Endothelial cell of umbilical vein (primary cell): Measurements from ENCODE around the gene CDS2. TPM values are rescaled to one million over a fixed set of nuclear protein-coding genes. Genes with fewer than 3 reads are reported as not detected.

ENCODE experiments used
- BruUV-seq: library from RNA; stranded (reverse); fragments of 400-500 nt; replicated peaks from 2 replicates; lab custom pipeline; 2021; lab: Mats Ljungman, UMichigan
- CTCF ChIA-PET: fragments of 300-600, 350-600 bp; sonication (Branson Sonifier 250); formaldehyde crosslinking; loops from one replicate; lab custom pipeline; 2021; ENCODE audit warnings: antibody characterized with exemption, inconsistent platforms; lab: Charles Lee
- POLR2A ChIA-PET: fragments of 300-600, 350-600 bp; sonication (Branson Sonifier 250); formaldehyde crosslinking; loops from one replicate; lab custom pipeline; 2021; ENCODE audit warnings: antibody characterized with exemption, inconsistent platforms; lab: Charles Lee
- DNase-seq: peaks from one replicate; pipeline ENCODE4 v3.0.0-alpha.2; 2011; ENCODE audit warnings: low read depth, low spot score
- FAIRE-seq: peaks from 2 replicates; lab custom pipeline; 2011; peaks lifted over from hg19 to GRCh38; lab: Jason Lieb, UNC
- H2AFZ ChIP-seq: 2 replicates; pipeline ENCODE4 v1.6.0; 2012; ENCODE audit warnings: low read depth, low read length, control low read depth, inconsistent platforms
- H3K27ac ChIP-seq: 2 replicates; pipeline ENCODE4 v1.5.1; 2011; ENCODE audit warnings: low read depth, mild to moderate bottlenecking, control low read depth, low read length, moderate library complexity; ENCODE audit not compliant: insufficient read depth
- H3K27me3 ChIP-seq, 2 experiments: 2 replicates each; pipeline versions ENCODE4 v1.6.0 to v1.6.1; 2011; ENCODE audit warnings: low read length in 2 of 2, mixed read lengths in 1 of 2; ENCODE audit not compliant: control insufficient read depth in 2 of 2, insufficient read depth in 2 of 2
- H3K36me3 ChIP-seq, 2 experiments: 2 replicates in 1 of 2; 3 replicates in 1 of 2; pipeline ENCODE4 v1.5.1; 2011; ENCODE audit warnings: low read length in 2 of 2, mild to moderate bottlenecking in 1 of 2, moderate library complexity in 1 of 2; ENCODE audit not compliant: control insufficient read depth in 2 of 2, insufficient read depth in 2 of 2; ENCODE audit errors: extremely low read depth in 1 of 2
- H3K4me1 ChIP-seq: 3 replicates; pipeline ENCODE4 v1.5.1; 2011; ENCODE audit warnings: mild to moderate bottlenecking, low read length; ENCODE audit not compliant: control insufficient read depth, insufficient read depth; ENCODE audit errors: extremely low read depth
- H3K4me2 ChIP-seq: 2 replicates; pipeline ENCODE4 v1.6.1; 2011; ENCODE audit warnings: low read length, control low read depth, mixed read lengths; ENCODE audit not compliant: insufficient read depth
- H3K4me3 ChIP-seq, 3 experiments: fragments of 200-600 bp in 1 of 3; sonication (generic), shearing (Covaris generic) in 1 of 3; replicated peaks in 1 of 3; 2 replicates each; pipeline ENCODE4 v1.5.1; 2011 to 2016; ENCODE audit warnings: control low read depth in 3 of 3, low read length in 3 of 3, mild to moderate bottlenecking in 2 of 3, inconsistent platforms in 1 of 3, low read depth in 1 of 3, moderate library complexity in 1 of 3; ENCODE audit not compliant: insufficient read depth in 1 of 3
- H3K79me2 ChIP-seq: 2 replicates; pipeline ENCODE4 v1.6.0; 2012; ENCODE audit warnings: low read length, inconsistent platforms; ENCODE audit not compliant: control insufficient read depth, insufficient read depth
- H3K9ac ChIP-seq: replicated peaks from 2 replicates; pipeline ENCODE3; 2011; ENCODE audit warnings: low read length, control low read depth; ENCODE audit not compliant: insufficient read depth; ENCODE audit errors: extremely low read depth
- H3K9me1 ChIP-seq: replicated peaks from 3 replicates; pipeline ENCODE4 v1.6.0; 2011; ENCODE audit warnings: mild to moderate bottlenecking, low read length; ENCODE audit not compliant: control insufficient read depth, insufficient read depth; ENCODE audit errors: extremely low read depth
- H3K9me3 ChIP-seq: replicated peaks from 2 replicates; pipeline ENCODE4 v1.5.1; 2012; ENCODE audit warnings: low read length, inconsistent platforms; ENCODE audit not compliant: control insufficient read depth, insufficient read depth
- H4K20me1 ChIP-seq: replicated peaks from 2 replicates; pipeline ENCODE3; 2011; ENCODE audit warnings: mild to moderate bottlenecking, low read length; ENCODE audit not compliant: control insufficient read depth, insufficient read depth; ENCODE audit errors: extremely low read depth
- CTCF ChIP-seq, 2 donors: IDR thresholded peaks; 1 replicate in 1 of 2; 2 replicates in 1 of 2; pipeline ENCODE4 v1.5.1; 2011; ENCODE audit warnings: low read length in 2 of 2, mild to moderate bottlenecking in 2 of 2, moderate library complexity in 2 of 2, control low read depth in 1 of 2, inconsistent platforms in 1 of 2, low read depth in 1 of 2; ENCODE audit not compliant: insufficient read depth in 1 of 2; ENCODE audit errors: extremely low read depth in 1 of 2
- EZH2 ChIP-seq: IDR thresholded peaks from 2 replicates; pipeline ENCODE4 v1.6.1; 2012; ENCODE audit warnings: borderline replicate concordance, low read depth, mild to moderate bottlenecking, moderate library complexity, low read length, inconsistent platforms; ENCODE audit not compliant: severe bottlenecking
- FOS ChIP-seq: IDR thresholded peaks from 2 replicates; pipeline ENCODE4 v1.6.1; 2011; ENCODE audit warnings: mild to moderate bottlenecking, low read length, moderate library complexity, borderline replicate concordance; ENCODE audit not compliant: insufficient read depth
- GATA2 ChIP-seq: IDR thresholded peaks from 2 replicates; pipeline ENCODE4 v1.7.0; 2011; ENCODE audit warnings: low read depth, mild to moderate bottlenecking, moderate library complexity, mixed read lengths, low read length; ENCODE audit not compliant: insufficient read length, insufficient read depth
- JUN ChIP-seq: IDR thresholded peaks from 2 replicates; pipeline ENCODE4 v1.6.1; 2011; ENCODE audit warnings: borderline replicate concordance, low read depth; ENCODE audit not compliant: insufficient read length, insufficient read depth
- MAX ChIP-seq: IDR thresholded peaks from 2 replicates; pipeline ENCODE4 v1.6.1; 2011; ENCODE audit not compliant: insufficient read depth, insufficient read length
- MYC ChIP-seq: IDR thresholded peaks from one replicate; pipeline ENCODE4 v1.6.1; 2011; ENCODE audit warnings: mild to moderate bottlenecking, low read depth, low read length
- POLR2A ChIP-seq: IDR thresholded peaks from 2 replicates; pipeline ENCODE4 v1.6.1; 2012; ENCODE audit warnings: low read depth, mild to moderate bottlenecking, control low read depth, low read length
- POLR2AphosphoS5 ChIP-seq: IDR thresholded peaks from 2 replicates; pipeline ENCODE4 v1.6.1; 2012; ENCODE audit warnings: low read depth, mild to moderate bottlenecking, control low read depth, low read length, moderate library complexity; ENCODE audit not compliant: insufficient read depth
- dilution Hi-C: fragments of 300-500 bp; cut with MboI; formaldehyde crosslinking; loops from one replicate; pipeline ENCODE4 v1.15.0; 2019; ENCODE audit warnings: low sequenced_read_pairs; ENCODE audit not compliant: extremely low pct_ligation_motif_present
- intact Hi-C: fragments of 100-400 bp; cut with micrococcal nuclease; formaldehyde crosslinking; loops from one replicate; pipeline ENCODE4 v1.10.0; 2022
- polyA plus RNA-seq, 4 experiments: library from polyadenylated mRNA; depleted of rRNA in 3 of 4; stranded (reverse) in 3 of 4; unstranded in 1 of 4; fragments of >200 nt; gene quantifications; 2 replicates each; pipeline versions ENCODE4 v1.2.1 to v1.2.3, GENCODE V29; 2011 to 2012; ENCODE audit warnings: missing spikeins in 1 of 4
- total RNA-seq: library from RNA; stranded (reverse); gene quantifications from 2 replicates; pipeline ENCODE4 v1.2.3, GENCODE V29; 2021

The CDS2 gene
- total and polyA plus RNA-seq, 2 donors (not counting 3 experiments of a cell fraction or from before 2014, with no cell fraction given) = 47.0 to 49.0 TPM

GRCh38 chr20:5135363-5136012 is 8.7 kb downstream of the CDS2 start:
- no peak overlapping the region for H3K4me3 ChIP-seq
- no peak overlapping the region for H3K4me2 ChIP-seq
- H3K79me2 ChIP-seq = peaks cover 33% of the 10 kb centered on the region
- H3K9me3 ChIP-seq = no peaks in the 10 kb centered on the region
- ChIA-PET CTCF (interaction anchor here (1.1 to 2.4 kb wide), 3 partner anchors 9 to 56 kb away, joined by 3 to 8 read pairs (median 4); partner anchors contain the start of gene CDS2), POLR2A (interaction anchor here (1.2 kb wide), 1 partner anchor 9 kb away, joined by 3 read pairs; the partner anchor contains the start of gene CDS2)
- no peaks in the 10 kb centered on the region for H3K27me3 ChIP-seq
- intact Hi-C loops = no loop called here
- no peak overlapping the region for H3K9ac ChIP-seq
- no peak for DNase-seq
- no peaks in the 10 kb centered on the region for H4K20me1 ChIP-seq
- H3K27ac ChIP-seq = no peak overlapping the region
- H3K9me1 ChIP-seq = no peaks in the 10 kb centered on the region
- no peaks in the 10 kb centered on the region for H3K36me3 ChIP-seq
- no peak for FAIRE-seq
- no peaks in the 10 kb centered on the region for H3K4me1 ChIP-seq
- no TSS peak for BruUV-seq
- H2AFZ ChIP-seq = no peak overlapping the region
- TF ChIP-seq POLR2A (no peak), EZH2 (no peak), GATA2 (no peak), MYC (no peak), FOS (no peak), JUN (no peak), MAX (no peak), CTCF (IDR thresholded peaks at IDR 0.05; ENCODE audit: extremely low read depth in 1 of 2, insufficient read depth in 1 of 2, low read depth in 1 of 2, low read length in 2 of 2) (no peak), POLR2AphosphoS5 (no peak)
- dilution Hi-C loops = no loop called here
